ENCODE data around the gene ZFPL1. TPM values are rescaled to one million over a fixed set of nuclear protein-coding genes. Genes with fewer than 3 reads are reported as not detected.

Gene ZFPL1
- total RNA-seq, 2 donors from 2014 or later: 26.7 to 38.4 TPM

DNA sequence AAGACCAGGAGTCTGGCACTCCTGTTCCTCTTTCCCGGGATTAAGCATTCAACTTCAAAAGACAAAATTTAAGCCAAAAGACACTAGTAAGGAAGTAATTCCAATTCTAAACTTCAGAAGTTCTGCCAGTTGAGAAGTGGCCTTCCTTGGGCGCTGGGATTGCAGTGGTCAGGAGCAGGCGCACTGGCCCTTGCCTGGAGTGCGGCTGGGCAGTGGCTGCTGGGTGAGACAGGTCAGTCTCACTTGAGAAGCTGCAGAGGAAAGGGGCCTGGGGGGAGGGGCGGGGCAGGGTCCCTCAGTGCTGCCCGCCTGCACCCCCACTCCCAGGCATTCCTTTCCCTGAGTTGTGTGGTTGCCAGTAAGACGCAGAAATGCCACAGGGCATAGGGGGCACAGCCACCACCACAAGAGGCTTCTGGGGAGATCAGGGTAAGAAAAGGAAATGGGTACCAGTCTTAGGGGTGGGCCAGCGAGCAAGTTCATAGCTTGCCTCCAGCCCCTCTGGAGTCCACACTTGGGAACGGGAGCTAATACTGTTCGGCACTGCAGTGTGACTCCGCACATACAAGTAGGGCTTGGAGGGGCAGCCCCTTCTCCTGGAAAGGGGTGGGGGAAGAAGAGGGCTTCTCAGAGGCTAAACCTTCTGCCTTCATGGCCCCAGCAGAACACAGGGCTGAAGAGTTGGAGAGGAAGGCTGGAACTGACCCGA, 43.6 kb downstream of the ZFPL1 start:
- H3K27me3 ChIP-seq: no peaks in the 10 kb centered on the region
- peaks cover 81% of the 10 kb centered on the region for H3K36me3 ChIP-seq
- no peaks in the 10 kb centered on the region for H3K9me3 ChIP-seq
- no peak overlapping the region for H3K27ac ChIP-seq
- TF ChIP-seq CTCF (IDR thresholded peaks at IDR 0.05): no peak
- no peak for DNase-seq (ENCODE audit: low spot score)
- H3K4me1 ChIP-seq: peaks cover 0 to 18% of the 10 kb centered on the region in 2 donors
- no peak overlapping the region for H3K4me3 ChIP-seq

GRCh38 chr11:65128182-65129145, 44.4 kb downstream of the ZFPL1 start:
- H3K4me1 ChIP-seq: peaks cover 0 to 18% of the 10 kb centered on the region in 2 donors
- peaks cover 83% of the 10 kb centered on the region for H3K36me3 ChIP-seq
- H3K4me3 ChIP-seq: no peak overlapping the region
- no peak for TF ChIP-seq CTCF (IDR thresholded peaks at IDR 0.05)
- H3K9me3 ChIP-seq: no peaks in the 10 kb centered on the region
- no peaks in the 10 kb centered on the region for H3K27me3 ChIP-seq
- no peak overlapping the region for H3K27ac ChIP-seq
- no peak for DNase-seq (ENCODE audit: low spot score)

DNA sequence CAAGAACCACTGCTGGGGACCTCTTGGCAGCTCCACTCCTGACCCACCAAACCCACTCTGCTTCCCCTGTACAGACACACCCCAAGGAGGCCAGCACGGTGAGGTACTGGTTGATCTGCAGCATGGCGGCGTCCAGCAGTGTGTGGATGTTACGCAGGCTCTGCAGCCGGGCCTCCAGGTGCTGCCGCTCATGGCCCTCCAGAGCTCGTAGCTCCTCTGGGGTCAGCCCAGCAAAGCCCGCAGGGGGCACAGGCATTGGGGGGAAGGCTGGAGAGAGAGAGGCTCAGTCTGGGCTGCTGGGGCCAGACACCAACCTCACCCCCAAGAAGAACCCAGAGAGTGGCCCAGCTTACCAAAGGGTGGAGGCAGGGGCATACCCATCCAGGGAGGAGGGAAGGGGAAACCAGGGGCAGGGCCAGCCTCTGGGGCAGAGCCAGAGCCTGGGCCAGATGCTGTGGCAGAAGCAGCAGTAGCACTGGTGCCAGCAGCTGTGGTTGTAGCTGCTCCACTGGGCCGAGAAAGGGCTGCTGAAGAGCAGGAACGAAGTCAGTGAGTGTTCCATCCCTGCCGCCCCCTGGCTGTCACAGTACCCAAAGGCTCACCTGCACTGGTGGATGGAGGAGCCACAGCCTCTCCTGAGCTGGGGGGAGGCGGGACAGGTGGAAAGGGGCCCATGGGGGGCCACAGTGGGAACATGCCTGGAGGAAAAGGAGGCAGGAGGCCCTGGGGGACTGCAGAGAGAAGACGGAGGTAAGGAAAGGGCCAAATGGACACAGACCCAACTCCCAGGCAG, 45.8 kb downstream of the ZFPL1 start:
- TF ChIP-seq CTCF (IDR thresholded peaks at IDR 0.05): no peak
- Histone ChIP-seq H3K4me3 (no peak overlapping the region), H3K36me3 (peaks cover 80% of the 10 kb centered on the region), H3K27me3 (no peaks in the 10 kb centered on the region), H3K27ac (no peak overlapping the region), H3K4me1 (peaks cover 0 to 24% of the 10 kb centered on the region in 2 donors), H3K9me3 (no peaks in the 10 kb centered on the region)
- DNase-seq (ENCODE audit: low spot score): no peak

DNA sequence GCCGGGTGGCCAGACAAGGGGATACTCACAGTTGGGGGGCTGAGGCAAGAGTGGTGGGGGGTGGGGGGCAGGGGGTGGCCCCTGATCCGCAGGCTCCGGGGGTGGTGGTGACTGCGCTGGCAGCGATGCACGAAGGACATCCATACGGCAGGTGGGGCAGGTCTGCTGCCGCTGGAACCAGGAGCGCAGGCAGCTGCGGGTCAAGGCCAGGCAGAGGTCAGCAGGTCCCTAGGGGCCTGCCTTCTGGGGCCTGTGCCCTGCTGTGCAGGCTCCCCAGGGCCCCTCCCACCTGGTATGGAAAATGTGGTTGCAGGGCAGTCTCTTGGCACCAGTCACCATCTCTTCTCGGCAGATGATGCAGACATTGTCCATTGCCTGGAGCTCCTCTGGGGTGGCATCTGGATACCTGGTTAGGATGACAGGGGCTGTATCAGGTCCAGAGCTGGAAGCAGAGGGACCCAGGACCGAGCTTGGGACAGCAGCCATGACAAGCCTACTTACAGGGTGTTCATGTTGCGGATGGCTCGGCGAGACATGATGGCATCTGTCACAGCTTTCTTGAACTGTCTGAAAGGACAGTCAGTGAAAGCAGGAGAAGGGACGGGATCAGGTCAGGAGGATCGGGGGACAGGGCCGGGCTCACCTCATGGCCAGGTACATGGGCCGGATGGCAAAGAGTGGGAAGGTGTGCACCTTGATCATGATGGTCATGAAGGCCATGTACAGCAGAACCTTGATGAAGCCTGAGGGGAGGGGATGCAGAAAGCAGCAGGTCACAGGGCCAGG, 46.8 kb downstream of the ZFPL1 start:
- peaks cover 71% of the 10 kb centered on the region for H3K36me3 ChIP-seq
- H3K4me1 ChIP-seq: peaks cover 0 to 30% of the 10 kb centered on the region in 2 donors
- no peaks in the 10 kb centered on the region for H3K27me3 ChIP-seq
- no peaks in the 10 kb centered on the region for H3K9me3 ChIP-seq
- TF ChIP-seq CTCF (IDR thresholded peaks at IDR 0.05): no peak
- H3K4me3 ChIP-seq: no peak overlapping the region
- DNase-seq (ENCODE audit: low spot score): no peak
- H3K27ac ChIP-seq: no peak overlapping the region

- Histone ChIP-seq H3K36me3 (peaks cover 65% of the 10 kb centered on the region), H3K4me1 (peaks cover 0 to 35% of the 10 kb centered on the region in 2 donors), H3K4me3 (no peak overlapping the region), H3K9me3 (no peaks in the 10 kb centered on the region), H3K27me3 (no peaks in the 10 kb centered on the region), H3K27ac (no peak overlapping the region)
- TF ChIP-seq CTCF (IDR thresholded peaks at IDR 0.05): no peak
- no peak for DNase-seq (ENCODE audit: low spot score)
Measured at GRCh38 chr11:65131417-65131776, 47.4 kb downstream of the ZFPL1 start.
